Measurements from ENCODE around the gene CLIC5. TPM values are rescaled to one million over a fixed set of nuclear protein-coding genes. Genes with fewer than 3 reads are reported as not detected.
"Not testable (repeated sequence)": the region's sequence is repeated elsewhere in the genome, so short reads cannot be mapped to it uniquely, and the experiment has no call there.

CLIC5 gene
- total RNA-seq, 1 donor from 2014 or later: under 0.01 TPM

- DNase-seq (ENCODE audit: low read depth in 2 of 2): no peak
Measured at GRCh38 chr6:45927421-45928320, 88.0 kb downstream of the CLIC5 start.

GRCh38 chr6:45926423-45926822 lies 89.2 kb downstream of the CLIC5 start:
- not testable (repeated sequence) for DNase-seq (ENCODE audit: low read depth in 2 of 2)

DNA sequence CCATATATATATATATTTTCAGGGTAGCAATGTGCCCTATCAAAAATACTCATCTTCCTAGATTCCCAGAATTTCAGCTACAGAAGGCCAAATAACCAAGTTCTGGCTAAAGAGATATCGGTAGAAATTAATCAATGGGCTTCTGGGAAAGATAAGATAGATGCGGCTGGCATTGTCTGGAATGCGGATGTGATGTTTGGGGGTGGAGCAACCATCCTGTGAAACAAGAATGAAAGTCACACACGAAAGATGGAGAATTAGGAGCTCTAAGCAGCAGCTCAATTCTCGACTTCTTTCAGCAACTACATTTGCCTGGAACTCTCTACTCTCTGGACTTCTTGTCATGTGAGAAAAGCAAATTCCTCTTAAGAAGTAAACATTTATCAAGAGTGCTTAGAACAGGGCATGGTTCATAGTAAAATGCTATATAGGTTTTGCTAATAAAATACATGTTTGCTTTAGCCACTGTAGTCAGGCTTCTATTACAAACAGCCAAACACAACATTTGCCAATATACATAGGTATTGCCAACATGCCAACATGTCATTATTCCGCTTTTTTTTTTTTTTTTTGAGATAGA lies 90.8 kb downstream of the CLIC5 start:
- no peak for DNase-seq (ENCODE audit: low read depth in 2 of 2)

GRCh38 chr6:45923831-45924391 lies 91.7 kb downstream of the CLIC5 start:
- no peak for DNase-seq (ENCODE audit: low read depth in 2 of 2)

DNA sequence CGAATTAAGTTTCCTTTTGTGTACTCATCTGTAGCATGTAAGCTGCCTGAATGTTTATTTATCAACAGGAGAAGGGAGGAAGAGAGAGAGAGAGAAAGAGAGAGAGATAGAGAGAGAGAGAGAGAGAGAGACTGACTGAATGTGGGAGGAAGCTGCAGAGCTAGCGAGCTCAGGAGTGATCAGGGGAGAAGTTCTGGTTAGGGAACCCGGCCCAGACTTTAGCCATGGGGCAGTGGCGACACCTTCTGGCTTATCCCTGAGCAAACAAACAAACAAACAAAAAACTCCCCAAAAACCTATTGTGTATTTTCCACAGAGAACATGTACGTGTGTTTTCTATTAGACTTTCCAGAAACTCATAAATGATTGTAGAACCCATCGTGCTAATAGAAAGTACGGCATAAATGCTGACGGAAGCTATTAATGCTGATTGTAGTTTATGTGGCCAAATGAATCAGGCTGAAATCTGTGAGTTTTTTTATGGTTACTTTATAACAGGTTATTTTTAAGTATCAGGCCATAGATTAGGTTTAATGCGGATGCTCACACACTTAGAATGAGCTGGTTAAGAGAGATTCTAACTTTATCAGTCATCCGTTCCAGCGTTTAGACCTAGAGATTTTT lies 92.8 kb downstream of the CLIC5 start:
- peak; percentile 12 to 56 for DNase-seq (ENCODE audit: low read depth in 2 of 2)

DNA sequence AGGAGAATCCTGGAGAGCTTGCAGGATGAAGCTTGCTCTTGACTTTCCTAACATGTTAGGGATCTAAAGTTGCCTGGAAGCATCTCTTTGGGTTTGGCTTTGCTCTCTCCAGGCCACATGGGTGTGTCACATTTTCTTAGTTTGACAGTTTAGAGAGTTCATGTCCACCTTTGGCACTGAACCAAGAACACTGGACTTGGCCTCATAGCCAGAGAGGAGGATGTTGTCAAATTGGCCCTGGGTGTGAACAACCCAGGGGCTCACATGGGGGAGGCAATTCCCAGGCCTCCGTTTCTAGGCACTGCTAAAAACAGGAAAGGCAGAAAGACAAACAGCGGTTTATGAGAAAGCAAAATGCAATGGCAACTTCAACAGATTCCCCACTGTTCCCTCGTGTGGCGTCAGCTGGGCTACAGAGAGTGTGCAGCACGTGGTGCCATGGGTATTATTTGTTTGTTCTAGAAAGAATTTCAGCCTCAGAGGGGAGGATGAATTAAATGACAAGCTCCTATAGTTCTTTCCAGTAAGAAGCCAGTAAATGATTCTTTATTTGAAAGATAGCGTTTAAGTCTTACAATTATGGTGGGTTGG lies 93.9 kb downstream of the CLIC5 start:
- DNase-seq (ENCODE audit: low read depth in 2 of 2): no peak

DNA sequence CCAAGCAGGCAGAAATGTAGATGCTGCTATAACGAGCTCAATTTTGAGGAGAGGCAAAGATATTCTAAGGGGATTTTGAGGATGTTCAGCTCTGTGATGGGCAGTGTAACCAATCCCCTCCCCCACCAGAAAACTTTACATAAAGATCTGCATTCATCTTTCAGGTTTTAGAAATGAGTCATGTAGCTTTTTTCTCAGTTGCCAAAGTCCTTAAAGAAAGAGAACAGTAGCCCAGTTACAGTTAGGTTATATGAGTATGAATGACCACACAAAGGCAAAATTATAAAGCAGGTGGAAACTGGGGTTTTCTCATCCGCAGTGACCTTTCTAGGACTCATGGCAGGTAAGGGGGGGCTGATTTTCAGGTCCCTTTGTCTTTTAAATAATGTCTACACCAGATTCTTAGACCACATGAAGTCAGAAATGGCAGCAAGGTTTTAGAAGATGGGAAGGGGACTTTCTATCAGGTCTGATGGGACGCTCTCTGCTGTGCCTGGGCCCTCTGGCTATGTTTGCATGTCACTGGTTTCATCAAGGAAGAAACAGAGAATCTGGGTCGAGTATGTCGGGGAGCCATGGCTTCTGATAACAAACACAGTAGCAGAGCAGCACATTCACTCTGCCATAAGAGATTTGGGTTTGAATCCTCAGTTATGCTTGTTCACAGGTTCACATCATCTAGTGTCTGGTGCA lies 94.7 kb downstream of the CLIC5 start:
- no peak for DNase-seq (ENCODE audit: low read depth in 2 of 2)

GRCh38 chr6:45917439-45917838 lies 98.2 kb downstream of the CLIC5 start:
- no peak for DNase-seq (ENCODE audit: low read depth in 2 of 2)

DNA sequence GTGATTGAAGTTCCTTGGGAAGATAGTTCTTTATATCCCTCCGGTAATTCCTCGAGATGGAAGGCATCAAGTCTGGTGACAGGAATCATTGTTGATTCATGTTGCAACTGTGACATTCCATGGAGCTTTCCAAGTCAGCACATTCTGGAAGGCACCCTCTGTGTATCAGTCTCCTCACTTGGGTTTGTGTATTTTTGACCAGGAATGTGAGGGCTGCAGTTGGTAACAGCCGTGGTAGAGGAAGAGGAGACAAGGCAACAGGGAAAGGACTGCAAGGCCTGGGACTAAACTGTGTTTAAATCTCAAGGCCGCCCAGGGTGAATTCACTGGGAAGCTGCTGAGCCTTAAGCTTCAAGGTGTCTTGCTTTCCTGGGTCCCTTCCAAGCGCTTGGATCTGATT lies 99.0 kb downstream of the CLIC5 start:
- DNase-seq (ENCODE audit: low read depth in 2 of 2): no peak

- no peak for DNase-seq (ENCODE audit: low read depth in 2 of 2)
Measured at GRCh38 chr6:45915780-45916468, 99.7 kb downstream of the CLIC5 start.

GRCh38 chr6:45911691-45912090 lies 104.0 kb downstream of the CLIC5 start:
- no peak for DNase-seq (ENCODE audit: low read depth in 2 of 2)

DNA sequence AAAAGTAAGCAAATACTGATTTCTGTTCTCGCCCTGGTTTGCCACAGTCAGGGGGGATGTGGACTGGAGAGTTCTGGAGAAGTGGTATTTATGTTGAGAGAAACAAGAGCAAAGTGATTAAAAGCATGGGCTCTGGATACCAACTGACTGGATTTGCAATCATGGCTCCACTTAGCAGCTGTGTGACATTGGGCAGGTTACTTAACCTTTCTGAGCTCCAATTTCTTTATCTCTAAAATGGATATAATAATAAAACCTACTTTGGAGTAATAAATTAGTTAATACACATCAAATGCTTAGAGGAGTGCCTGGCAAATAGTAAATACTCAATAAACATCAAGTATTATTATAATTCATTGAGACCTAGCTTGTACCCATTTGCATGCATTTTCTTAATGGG lies 111.7 kb downstream of the CLIC5 start:
- no peak for DNase-seq (ENCODE audit: low read depth in 2 of 2)

DNA sequence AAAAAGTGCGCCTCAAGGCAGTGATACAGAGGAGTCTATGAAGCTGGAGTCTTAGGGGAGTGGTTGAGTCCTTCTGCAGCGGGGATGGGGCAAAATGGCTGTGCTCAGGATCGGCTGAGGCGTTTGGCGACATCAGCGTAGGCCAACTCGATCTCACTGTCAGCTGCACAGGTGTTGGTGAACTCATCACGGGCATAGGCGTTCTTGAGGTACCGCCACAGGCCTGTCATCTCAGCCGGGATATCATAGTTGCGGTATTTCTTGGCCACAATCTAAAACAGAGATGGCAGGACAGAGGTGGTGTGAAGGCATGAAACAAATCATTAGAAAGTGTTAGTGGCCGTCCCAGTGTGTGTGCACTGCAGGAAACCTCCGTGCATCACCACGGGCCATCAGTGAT lies 112.7 kb downstream of the CLIC5 start:
- no peak for DNase-seq (ENCODE audit: low read depth in 2 of 2)

DNA sequence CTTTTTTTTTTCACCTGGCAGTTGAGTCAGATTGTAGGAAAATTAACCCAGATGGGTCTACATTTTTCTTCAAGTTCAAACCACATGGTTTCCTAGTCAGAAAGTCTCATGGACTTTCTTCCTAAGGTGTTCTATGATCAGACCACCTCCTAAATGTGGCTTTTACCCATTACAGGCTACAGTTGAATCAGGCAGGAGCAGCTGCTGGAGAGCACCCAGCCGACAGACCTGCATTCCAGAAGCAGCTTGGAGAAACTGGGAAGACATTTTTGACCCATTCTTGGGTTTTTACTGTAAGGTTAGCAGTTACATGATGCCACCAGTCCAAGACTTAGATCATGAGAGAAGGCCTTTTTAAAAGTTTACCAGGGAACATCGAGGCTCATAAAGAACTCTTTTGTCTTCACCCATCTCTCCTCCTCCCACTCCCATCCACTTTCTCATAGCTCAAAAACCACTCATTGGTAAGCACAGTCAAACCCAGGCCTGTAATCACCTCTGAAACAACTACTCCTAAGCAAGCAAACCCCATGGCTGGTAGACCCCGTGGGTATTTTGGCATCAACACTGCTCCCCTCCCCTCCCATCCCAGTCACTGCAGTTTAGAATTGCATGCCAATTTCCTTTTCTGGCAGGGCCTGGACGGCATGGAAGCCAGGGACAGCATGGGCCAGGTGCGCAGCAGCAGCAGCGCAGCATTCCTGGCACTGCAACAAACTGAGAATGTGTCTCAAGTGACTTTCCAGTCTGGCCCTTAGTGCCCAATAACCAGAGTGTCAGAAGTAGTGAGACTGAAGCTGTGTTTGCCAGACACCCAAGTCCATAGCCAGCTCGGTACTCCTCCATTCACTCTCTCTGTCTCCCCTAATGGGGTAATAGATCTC lies 113.7 kb downstream of the CLIC5 start:
- DNase-seq (ENCODE audit: low read depth in 2 of 2): no peak

DNA sequence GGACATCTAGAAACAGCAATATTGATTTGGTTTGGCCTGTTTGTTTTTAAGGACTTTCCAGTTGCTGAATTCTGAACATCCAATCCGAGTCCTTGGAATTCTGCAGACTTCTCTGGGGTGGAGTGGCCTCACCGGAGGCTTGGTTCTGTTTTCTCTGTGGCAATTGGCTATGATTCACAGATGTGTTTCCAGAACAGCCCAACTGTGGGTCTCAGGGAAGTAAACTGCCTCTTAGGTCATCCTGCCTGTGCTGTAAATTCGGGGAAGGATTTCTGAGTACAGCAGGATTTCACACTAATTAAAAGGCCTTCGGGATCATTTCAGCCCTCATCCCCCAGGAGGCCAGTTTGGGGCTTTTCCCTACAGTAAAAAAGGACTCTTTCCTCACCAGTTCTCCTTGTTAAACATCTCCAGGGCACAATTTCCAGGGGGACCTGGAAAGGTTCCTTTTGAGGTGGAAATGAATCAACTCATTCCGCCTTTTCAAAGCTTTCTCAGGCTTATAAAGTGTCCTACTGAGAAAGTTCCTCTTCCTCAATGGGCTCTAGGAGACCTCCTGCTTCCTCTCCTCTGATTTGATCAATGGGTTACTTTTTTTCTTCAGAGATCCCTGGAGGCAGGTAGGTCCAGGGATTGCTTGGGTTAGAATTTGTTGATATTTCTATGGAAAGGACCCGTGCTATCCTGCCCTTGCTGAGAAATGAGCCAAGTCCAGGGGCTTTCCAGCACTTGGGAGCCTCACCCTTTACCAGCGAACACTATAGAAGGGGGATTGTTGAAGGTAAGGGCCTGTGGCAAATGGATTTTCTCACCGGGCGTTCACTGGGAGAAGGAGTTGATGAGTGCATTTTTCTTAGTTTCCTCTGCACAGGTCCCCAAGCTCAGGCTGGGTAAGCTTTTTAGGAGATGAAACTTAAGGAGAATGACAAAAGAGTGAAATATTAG lies 114.6 kb downstream of the CLIC5 start:
- no peak for DNase-seq (ENCODE audit: low read depth in 2 of 2)

DNA sequence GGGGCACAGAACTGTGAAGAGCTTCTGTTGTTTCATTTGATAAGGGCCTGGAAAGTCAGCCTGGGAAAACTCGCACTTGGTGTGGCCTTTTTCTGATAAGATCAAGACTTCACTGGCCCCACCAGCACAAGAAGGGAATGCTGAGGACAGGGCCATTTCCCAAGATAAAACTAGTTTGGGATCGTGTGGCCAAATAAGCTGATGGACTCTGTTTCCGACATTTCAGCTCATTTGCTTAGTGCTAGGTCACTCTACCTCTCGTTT lies 116.0 kb downstream of the CLIC5 start:
- DNase-seq (ENCODE audit: low read depth in 2 of 2): no peak

GRCh38 chr6:45898941-45899682 lies 116.5 kb downstream of the CLIC5 start:
- no peak for DNase-seq (ENCODE audit: low read depth in 2 of 2)

DNA sequence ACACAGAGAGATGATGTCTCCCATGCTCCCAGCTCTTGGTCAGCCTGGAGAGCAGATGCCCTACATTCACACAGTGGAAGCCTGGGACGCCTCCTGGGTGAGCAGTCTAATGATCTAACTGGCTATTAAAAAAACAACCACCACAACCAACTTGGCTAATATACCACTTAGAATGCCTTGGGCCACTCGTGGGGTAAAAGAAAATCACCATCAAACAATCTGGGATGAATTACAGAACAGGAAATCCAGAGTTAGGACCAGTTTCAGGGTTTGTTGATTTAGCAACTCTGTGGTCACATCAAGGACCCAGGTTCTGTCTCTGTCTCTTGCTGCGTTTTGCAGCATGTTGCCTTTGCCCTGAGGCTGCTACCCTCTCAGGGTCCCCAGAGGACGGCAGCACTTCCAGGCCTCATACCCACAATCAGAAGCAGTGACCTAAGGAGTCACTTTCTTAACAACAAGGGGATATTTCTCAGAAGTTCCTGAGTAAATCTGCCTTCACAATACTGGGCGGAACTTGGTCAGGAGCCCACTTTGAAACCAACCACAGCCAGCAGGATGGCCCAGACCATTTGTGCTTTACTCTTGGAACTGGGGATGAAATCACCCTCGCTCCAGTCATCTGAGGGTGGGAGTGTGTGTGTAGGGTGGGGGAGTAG lies 118.7 kb downstream of the CLIC5 start:
- DNase-seq (ENCODE audit: low read depth in 2 of 2): no peak

Data from dermis microvascular lymphatic vessel endothelial cell (primary cell).